HG02763 (cell line): Measurements from ENCODE around the gene ZEB1.

ENCODE experiments used
- ATAC-seq: cut with Tn5 transposase; IDR thresholded peaks from one replicate; pipeline ENCODE4 v1.9.1; 2021; ENCODE audit warnings: mild to moderate bottlenecking, moderate library complexity; ENCODE audit not compliant: unreplicated experiment

The ZEB1 gene

DNA sequence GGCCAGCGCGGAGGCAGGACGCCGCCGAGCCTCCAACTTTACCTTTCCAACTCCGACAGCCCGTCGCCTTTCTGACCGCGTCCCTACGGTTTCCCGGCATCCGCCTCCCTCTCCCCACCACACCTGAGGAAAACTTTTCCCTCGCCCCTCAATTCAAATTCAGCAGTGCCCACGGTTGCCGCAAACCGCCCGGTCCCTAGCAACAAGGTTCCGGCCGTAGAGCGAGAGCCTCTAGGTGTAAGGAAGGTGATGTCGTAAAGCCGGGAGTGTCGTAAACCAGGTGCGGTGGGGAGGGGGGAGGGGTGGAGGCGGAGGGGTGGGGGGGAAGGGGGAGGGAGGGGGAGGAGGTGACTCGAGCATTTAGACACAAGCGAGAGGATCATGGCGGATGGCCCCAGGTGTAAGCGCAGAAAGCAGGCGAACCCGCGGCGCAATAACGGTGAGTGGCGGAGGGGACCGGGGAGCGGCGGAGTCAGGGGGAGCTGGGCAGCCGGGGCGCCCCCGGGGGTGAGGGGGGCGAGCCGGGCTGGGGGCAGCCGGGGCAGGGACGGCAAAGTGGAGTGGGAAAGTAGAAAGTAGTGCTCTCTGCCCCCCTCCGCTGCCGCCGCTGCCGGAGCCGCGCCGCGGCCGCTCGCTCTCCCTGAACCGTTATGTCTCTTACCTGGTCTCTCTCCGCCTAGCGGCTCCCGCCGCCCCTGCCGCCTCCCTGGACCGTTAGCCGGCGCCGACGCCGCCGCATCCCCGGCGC lies at the start of gene ZEB1:
TSS of gene ZEB1 (plus strand) at position 363 of the 748 bp plus-strand sequence. CDS start at position 382, 19 bp downstream.
- peak; percentile 36 for ATAC-seq

DNA sequence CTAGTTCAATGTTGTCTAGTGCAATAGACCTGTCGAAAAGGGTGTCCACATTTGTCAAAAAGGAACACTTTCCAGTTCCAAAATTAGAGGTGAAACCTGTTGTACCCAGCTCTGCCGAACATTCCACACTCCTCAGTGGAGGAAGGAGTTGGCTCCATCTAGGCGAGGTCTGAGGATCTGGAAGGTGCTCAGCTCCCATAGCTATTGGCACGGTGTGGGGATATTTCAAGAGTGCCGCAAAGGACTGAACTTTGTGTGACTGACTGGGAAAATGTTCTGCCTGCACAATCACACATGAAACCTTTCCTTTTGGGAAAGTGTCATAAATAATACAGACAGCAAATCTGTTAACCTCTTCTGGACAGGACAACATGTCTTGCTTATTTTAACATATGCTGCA lies 48.1 kb upstream of the ZEB1 start:
- no peak for ATAC-seq

DNA sequence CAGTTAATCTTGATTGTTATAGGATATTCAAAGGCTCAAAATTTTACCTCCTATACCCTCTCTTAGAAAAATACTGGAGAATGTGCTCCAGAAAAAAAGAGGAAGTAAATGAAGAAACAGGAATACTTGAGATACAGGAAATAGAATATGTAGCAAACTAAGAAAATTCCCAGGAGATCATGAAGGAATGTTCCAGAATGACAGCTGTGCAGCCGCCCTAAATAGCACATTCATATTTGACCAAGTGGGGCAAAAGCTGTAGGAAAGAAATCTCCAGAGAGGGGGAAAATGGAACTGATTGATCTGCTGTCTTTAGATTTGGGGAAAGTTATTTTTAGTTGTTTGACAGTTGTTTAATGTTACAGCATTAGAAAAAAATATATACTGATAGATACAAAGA lies 46.2 kb upstream of the ZEB1 start:
- ATAC-seq: no peak

DNA sequence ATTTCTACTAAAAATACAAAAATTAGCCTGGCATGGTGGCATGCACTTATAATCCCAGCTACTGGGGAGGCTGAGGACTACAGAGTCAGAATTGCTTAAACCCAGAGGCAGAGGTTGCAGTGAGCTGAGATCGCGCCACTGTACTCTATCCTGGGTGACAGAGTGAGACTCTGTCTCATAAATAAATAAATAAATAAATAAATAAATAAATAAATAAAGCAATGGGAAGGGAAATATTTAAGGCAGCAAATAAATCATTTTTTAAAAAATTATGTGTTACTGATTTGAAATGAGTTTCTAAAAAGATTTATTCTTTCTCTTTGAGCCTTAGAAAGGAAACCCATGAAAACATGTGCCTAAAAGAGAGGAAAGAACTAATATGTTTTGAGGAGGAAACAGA lies 45.2 kb upstream of the ZEB1 start:
- ATAC-seq: no peak

DNA sequence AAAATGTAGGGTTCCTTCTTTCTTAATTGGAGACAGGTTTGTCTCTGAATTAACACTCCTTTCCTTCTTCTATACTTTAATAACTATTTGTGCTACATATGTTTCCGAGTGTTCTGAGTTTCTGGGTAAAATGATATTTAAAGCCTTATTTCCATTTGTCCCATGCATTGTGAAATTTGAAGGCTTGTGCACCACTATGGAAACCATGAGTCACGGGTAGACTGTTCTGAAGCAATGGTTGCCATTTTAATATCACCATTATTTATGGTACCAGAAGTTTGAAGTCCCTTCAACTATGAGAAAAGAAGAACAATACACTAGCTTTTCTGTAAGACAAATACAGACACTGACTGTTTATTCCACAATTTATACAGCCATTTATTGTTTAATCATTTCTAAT lies 44.7 kb upstream of the ZEB1 start:
- no peak for ATAC-seq

DNA sequence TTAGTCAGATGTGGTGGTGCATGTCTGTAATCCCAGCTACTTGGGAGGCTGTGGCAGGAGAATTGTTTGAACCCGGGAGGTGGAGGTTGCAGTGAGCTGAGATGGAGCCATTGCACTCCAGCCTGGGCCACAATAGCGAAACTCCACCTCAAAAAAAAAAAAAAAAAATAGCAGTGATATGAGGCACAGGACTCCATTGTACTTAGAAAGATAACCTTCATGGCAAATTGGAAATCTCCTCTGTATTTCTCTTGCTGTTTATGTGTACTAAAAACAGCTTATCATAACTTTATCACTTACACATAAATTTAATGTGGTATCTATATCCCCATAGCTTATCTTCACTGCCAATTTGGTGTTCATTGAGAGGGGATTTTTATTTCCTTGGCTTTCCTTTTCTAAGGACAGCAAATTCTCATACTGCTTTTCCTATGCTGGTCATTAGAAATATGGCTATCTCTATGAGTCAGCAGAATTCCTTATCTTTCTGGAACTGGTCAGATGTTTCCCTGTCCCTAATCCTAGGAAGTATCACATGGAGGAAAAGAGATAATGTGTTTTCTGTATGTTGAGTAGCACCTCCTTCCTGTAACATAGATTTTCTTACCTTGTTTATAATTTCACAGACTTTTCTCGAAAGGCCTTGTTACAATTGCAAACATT lies 40.6 kb upstream of the ZEB1 start:
- no peak for ATAC-seq

DNA sequence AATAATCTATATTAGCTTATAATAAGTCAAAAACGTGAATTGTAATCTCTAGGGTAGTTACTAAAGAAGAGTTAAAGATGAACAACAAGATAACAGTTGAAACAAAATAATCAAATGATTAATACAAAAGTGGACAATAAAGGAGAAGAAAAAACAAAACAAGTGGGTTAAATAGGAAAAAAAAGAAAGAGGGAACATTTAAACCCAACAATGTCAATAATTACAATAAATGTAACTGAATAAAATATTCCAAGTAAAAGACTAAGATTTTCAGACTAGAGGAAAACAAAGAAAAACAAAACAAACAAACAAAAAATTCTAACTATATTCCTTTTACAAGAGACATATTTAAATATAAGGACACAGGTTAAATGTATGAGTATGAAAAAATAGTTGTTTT lies 38.0 kb upstream of the ZEB1 start:
- no peak for ATAC-seq

DNA sequence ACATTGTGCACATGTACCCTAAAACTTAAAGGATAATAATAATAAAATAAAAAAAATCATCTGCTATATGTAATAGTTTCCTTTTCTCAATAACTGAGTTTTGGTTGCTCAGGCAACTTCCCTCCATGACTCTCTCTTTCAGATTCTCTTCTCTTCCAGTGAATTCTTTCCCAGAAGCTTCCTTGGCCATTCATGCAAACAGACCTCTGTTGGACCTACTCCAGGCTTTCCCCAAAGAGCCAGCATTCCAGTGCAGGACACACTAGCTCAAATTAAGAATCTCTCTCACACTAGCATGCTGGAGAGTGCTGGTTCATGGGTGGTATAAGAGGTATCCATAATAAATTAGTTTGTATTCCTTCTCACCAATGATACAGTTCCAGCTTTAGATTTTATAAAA lies 31.0 kb upstream of the ZEB1 start:
- ATAC-seq: no peak

DNA sequence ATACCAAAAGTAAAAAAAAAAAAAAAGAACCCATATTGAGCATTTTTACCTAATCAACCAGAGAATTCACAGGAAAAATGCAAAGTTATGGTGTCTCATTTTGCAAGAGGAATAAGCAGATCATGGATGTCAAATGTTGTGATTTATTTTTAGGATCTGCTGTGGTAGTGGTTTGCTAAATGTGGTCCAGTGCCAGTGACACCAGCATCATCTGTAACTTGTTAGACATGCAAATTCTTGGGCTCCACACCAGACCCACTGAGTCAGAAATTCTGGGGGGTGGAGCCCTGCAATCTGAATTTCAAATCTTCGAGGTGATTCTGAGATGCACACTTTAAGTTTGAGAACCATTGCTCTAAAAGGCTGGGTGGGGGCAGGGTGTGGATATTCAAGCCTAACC lies 30.1 kb upstream of the ZEB1 start:
- ATAC-seq: no peak

DNA sequence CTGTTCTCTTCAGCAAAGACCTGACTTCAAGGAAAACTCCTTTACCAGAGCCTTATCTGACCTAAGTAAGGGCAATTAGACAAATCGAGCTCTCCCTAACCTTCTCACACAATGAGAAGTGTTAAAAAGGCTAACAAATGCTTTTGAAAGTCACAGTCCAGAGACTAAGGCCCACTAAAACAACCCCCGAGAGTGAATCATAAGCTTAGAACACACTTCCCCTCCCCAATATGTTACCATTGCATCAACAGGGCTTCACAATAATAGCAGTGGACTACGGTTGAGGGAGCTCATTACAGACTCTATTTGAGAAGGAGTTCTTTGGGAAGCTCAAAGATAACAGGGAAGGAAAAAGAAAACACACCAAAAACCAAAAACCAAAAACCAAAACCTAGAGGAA lies 28.6 kb upstream of the ZEB1 start:
- ATAC-seq: no peak

DNA sequence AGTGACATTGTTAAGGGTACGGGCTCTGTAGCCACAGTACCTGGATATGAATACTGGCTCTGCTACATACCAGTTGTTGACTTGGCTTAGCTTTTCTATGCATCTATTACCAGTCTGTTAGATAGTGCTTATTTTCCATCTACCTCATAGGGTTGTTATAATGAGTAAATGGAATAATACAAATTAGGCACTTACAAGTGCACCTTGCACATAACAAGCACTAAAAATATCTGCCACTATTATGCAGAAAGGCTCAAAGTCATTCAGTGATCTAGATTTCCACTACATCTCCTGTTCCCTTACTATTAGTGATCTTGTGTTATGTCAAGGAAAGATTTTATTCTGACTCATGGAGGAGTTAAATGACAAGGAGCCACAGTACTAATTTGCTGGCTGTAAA lies 27.9 kb upstream of the ZEB1 start:
- no peak for ATAC-seq

DNA sequence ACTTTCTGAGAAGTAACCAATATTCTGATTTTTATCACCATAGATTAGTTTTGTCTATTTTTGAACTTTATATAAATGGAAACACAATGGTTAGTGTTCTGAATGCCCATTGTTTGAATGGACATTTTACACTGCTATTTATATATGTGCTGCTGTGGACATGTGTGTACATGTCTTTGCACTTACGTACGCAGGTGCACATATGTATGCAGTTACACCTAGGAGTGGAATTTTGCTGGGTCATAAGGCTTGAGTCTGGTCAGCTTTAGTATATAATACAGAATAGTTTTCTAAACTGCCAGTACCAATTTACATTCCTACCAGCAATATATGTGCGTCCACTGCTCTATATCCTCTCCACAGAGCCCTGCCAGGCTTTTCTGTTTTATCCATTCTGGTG lies 24.5 kb upstream of the ZEB1 start:
- no peak for ATAC-seq

DNA sequence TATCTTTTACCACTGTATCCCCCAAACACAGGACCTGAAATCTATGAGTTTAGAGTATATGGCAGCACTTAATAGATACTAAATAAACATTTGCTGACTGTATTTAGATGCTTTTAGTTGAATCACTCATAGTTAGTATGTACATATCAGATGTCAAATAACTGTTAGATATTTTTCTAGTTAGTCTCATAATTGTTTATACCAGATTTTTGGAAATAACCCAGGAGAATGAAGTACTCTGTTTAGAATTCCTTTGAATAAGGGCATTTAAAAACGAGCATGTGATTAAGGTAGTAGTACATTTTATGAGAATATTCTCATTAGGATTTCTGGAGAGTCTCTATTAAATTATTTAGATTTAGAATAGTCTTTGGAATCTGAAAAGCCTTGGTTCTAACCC lies 22.3 kb upstream of the ZEB1 start:
- no peak for ATAC-seq

DNA sequence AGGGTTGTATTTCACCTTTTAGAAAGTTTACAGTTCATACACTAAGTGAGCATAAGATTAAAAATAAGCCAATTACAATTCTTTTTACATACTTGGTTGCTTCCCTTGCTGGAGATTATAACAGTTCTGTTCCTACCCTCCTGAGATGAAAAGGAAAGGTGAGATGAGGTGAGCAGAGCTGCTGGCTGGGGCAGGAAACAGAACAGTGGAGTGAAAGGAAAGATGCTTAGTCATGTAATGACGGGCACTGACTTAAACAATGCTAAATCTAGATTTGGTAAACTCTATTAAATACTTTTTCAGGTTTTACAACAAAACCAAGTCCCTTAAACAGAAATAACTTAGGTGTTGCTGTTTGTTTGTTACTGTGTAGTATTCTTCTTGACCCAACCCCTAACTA lies 19.9 kb upstream of the ZEB1 start:
- no peak for ATAC-seq

DNA sequence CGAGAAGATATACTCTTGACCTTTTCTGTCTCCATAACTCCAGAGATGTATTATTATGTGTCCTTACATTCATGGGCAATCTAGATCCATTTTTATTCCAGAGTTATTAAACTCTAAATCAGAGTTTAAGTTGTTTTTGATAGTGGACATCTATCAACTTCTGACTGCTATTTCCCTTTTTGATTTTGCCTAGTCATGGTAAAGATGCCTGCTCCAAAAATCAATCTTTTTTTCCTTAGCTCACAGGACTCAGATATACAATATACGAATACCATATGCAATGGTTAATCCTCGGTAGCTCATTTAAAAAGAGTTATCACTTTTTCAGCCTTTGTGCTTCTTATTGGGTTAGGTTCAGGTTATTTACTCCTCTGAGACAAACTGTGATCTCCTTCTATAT lies 15.8 kb upstream of the ZEB1 start:
- no peak for ATAC-seq

DNA sequence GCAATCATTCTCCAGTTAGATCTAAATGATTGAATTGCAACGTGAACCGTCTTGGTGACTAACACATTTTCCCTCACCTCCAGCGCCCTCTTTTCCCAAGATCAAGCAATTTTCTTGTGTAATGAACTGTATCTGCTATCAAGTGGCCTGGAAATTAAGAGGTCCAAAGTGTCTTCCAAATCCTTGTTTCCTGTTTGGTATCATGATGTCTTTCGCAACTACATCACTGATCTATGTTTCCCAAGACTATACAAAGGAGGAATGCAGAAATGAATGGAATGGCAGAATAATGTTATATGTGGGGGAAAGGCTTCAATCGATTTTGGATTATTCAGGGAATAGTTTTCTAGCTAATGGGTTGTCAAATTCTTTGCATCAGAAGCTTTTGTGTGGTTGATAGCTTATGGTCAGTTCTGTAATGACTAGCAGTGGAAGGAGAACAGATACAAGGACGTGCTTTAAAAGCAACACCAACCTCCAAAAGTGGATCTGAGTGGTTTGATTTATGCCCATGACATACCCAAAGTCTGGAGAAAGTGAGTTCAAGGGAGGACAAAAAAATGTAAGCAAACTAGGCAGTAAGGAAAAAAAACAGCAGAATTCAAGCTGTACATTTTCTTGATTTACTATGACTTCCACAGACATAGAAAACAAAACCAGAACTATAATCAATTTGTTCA lies 14.6 kb upstream of the ZEB1 start:
- ATAC-seq: no peak

DNA sequence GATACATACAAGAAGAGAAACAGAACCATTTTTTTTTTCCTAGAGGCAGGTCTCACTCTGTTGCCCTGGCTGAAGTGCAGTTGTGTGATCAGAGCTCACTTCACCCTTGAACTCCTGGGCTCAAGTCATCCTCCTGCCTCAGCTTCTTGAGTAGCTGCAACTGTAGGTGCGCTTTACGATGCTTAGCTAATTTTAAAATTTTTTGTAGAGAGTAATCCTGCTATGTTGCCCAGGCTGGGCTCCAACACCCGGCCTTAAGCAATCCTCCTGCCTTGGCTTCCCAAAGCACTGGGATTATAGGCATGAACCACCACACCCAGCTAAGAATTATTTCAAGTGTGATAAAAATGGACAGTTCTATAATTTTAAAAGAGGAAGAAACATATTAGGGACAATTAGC lies 5.6 kb upstream of the ZEB1 start:
- ATAC-seq: no peak

DNA sequence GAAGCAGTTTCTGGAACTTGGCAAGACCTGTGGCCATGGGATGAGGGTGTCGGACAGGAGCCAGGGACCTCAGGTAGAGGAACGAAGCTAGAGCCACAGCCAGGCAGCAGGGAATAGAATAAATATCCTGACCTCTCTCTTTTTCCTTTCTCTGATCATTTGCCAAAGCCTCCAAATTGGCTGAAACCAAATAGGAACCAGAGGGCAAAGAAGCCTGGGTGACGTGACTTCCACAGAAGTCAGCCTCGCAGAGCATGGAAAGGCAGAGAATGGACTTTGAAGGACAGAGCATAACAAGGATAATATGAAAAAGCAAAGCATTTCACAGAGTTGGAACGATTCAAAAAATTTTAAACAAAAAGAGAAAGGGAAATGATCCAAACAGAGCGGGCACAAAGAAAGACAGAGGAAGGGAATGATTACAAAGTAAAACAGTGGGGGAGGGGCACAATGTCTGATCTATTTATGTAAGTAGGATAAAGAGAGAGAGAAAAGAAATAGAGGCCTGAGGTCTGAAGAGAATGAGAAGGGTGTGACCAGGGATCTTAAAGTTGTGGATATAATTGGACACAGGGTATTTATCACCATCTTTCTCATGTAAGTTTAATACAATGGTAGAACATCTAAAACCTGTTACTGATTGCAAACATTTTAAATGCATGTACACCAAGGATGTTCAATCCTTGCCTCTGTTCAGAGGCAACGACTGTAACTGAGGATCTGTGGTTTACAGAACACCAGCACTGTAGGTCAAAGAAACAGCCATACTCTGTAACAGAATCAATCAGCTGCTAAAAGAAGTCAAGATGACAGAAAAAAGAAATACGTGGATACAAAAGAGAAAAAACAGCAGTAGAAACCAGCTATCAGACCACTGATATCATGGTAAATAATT lies 4.5 kb upstream of the ZEB1 start:
- no peak for ATAC-seq

DNA sequence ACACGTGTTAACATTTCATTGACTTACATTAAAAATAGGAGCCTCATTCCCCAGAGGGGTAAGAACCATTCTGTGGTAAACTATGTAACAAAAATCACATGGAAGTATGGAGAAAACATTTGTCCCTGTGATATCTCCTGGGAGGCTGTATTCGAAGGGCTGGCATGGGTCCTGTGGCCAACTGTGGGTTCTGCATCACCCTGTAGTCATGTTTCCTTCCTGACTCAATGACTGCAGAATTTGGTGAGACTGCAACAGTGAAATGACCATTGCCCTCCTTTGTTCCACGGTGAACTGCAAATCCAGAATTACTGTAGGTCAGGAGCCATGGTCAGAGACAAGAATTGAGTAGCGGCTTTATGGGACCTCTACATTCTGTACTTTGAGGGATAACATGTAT lies 3.6 kb upstream of the ZEB1 start:
- ATAC-seq: no peak

DNA sequence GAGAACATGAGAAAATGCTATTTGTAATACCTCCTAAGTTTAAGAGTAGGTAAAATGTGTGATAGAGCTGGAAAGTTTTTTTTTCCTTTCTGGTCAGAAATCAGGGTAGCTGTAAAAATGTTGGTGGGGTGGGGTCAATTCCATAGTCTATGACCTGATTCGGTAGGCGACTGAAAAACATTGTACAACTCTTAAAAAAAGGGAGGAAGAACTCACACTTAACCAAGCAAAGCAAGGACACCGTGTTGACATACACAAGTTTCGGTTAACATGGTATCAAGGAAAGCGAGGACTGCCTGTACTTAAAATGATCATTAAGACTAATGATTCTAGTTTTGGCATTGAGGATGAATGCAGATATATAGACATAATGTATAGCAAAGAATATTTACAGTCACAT lies 1.8 kb upstream of the ZEB1 start:
- no peak for ATAC-seq

DNA sequence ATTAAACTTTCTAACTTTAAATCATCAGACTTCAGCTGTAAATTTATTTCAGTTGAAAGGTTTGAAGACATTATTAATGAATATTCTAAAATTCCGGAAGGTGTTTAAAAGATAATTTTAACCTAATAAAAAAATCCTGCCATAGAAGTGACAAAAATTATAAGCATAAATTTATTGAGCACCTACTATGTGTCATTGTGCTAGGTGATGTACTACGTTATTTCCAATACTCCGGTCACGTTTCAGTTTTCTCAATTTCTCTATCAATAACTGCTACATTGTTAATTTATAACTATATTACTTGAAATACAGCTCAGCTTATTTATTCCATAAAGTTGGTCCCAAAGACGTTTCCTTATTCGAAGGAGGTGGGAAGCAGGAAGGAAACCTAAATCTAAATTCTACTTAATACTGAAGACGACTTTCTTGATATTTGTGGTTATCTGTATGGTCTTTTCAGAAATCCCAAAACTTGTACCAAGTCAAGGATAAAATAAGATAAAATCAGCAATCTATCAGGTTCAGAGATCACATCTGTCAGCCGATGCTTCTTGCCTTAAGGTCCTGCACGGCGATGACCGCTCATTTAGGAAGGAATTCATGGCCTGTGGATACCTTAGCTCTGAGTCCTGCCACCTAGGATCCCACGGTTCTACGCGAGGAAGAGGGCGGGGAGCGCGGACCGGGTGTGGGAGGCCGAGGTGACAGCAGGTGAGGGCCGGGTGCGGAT lies 1.2 kb upstream of the ZEB1 start:
- no peak for ATAC-seq
